GM18519 (cell line): ENCODE results near the gene KATNA1.

ENCODE experiments used
- ATAC-seq: cut with Tn5 transposase; IDR thresholded peaks from one replicate; pipeline ENCODE4 v1.9.1; 2021; ENCODE audit warnings: mild to moderate bottlenecking, moderate library complexity; ENCODE audit not compliant: unreplicated experiment, low FRiP score

KATNA1 gene

GRCh38 chr6:149545258-149545753, 103.2 kb downstream of the KATNA1 start:
- ATAC-seq, result no peak
